Upper lobe of left lung (tissue), 6 donors: Measurements from ENCODE around the gene GATA1. TPM values are rescaled to one million over a fixed set of nuclear protein-coding genes. Genes with fewer than 3 reads are reported as not detected.
A peak's percentile ranks its signal among the peaks of the same experiment; 100 is the strongest.

Experiments used
- ATAC-seq, 2 donors: fragments of 200-7000 bp; cut with Tn5 transposase; one replicate each; pipeline ENCODE4 v1.9.1; 2022; ENCODE audit warnings: mild to moderate bottlenecking in 2 of 2, moderate library complexity in 2 of 2; ENCODE audit not compliant: low FRiP score in 2 of 2
- DNase-seq, 2 donors: peaks; one replicate each; pipeline ENCODE4 v3.0.0-alpha.2; 2019 to 2020
- H3K27ac ChIP-seq, 4 donors: fragments of 200-600 bp; sonication (generic); one replicate each; pipeline ENCODE4 v1.5.1; 2016 to 2019
- H3K27me3 ChIP-seq, 4 donors: fragments of 200-600 bp; sonication (generic); one replicate each; pipeline ENCODE4 v1.5.1; 2017 to 2019
- H3K36me3 ChIP-seq, 4 donors: fragments of 200-600 bp; sonication (generic); one replicate each; pipeline ENCODE4 v1.5.1; 2016 to 2019
- H3K4me1 ChIP-seq, 4 donors: fragments of 200-600 bp; sonication (generic); one replicate each; pipeline ENCODE4 v1.5.1; 2018 to 2019
- H3K4me3 ChIP-seq, 4 donors: fragments of 200-600 bp; sonication (generic); one replicate each; pipeline ENCODE4 v1.5.1; 2017 to 2019; ENCODE audit warnings: mild to moderate bottlenecking in 2 of 4, moderate library complexity in 1 of 4
- H3K9me3 ChIP-seq, 4 donors: fragments of 200-600 bp; sonication (generic); one replicate each; pipeline ENCODE4 v1.5.1; 2018 to 2019
- CTCF ChIP-seq, 6 experiments: fragments of 450-650 bp in 4 of 6; fragments of 200-600 bp in 2 of 6; sonication (generic) in 2 of 6; IDR thresholded peaks; one replicate each; pipeline ENCODE4 v1.5.1; 2016 to 2019; ENCODE audit warnings: antibody characterized with exemption in 6 of 6
- EP300 ChIP-seq, 4 donors: sonication (generic); formaldehyde crosslinking; IDR thresholded peaks; one replicate each; pipeline ENCODE4 v1.5.1; 2017; ENCODE audit warnings: antibody characterized with exemption in 4 of 4, control low read depth in 2 of 4
- POLR2A ChIP-seq, 4 donors: fragments of 450-650 bp; IDR thresholded peaks; one replicate each; pipeline ENCODE4 v1.5.1; 2016 to 2017; ENCODE audit warnings: antibody characterized with exemption in 4 of 4, mild to moderate bottlenecking in 2 of 4
- POLR2AphosphoS5 ChIP-seq, 2 donors: sonication (generic); formaldehyde crosslinking; IDR thresholded peaks; one replicate each; pipeline ENCODE4 v1.5.1; 2017; ENCODE audit warnings: antibody characterized with exemption in 2 of 2
- WGBS, 2 donors: methylation state at CpG; one replicate each; pipeline ENCODE4 v1.1.5; 2017 to 2018; 5-methylcytosine and 5-hydroxymethylcytosine counted together
- total RNA-seq, 6 donors: library from RNA; depleted of rRNA in 4 of 6; stranded (reverse); fragments of >200 nt in 4 of 6; gene quantifications; one replicate each; pipeline versions ENCODE4 v1.1.0 to v1.2.1, GENCODE V29; 2016 to 2021
- donor health status: DM: no; HTN: no; CAD: no; lungs with moderate emphysema.
- donor health status: DM: no; HTN: yes; CAD: no; lungs with severe emphysema.

The GATA1 gene
- total RNA-seq, 6 donors from 2014 or later: 0.49 to 3.1 (median 1.6) TPM; not detected in 1

GRCh38 chrX:48745222-48745621, 41.2 kb upstream of the GATA1 start:
- H3K4me3 ChIP-seq: no peak overlapping the region
- H3K4me1 ChIP-seq: no peaks in the 10 kb centered on the region
- H3K27me3 ChIP-seq: no peaks in the 10 kb centered on the region
- TF ChIP-seq EP300 (IDR thresholded peaks at IDR 0.05): no peak
- TF ChIP-seq POLR2AphosphoS5 (IDR thresholded peaks at IDR 0.05): no peak
- no peak overlapping the region for H3K27ac ChIP-seq
- H3K36me3 ChIP-seq: no peaks in the 10 kb centered on the region
- 86 to 91% methylated on average over 4 of the region's 4 CpGs for WGBS, 2 donors
- H3K9me3 ChIP-seq: no peaks in the 10 kb centered on the region
- DNase-seq: no peak
- no peak for ATAC-seq

GRCh38 chrX:48747415-48748016, 38.9 kb upstream of the GATA1 start:
- 67 to 73% methylated on average over 5 to 8 of the region's 8 CpGs for WGBS, 2 donors
- Histone ChIP-seq H3K4me3 (no peak overlapping the region), H3K27ac (no peak overlapping the region), H3K9me3 (no peaks in the 10 kb centered on the region), H3K27me3 (no peaks in the 10 kb centered on the region), H3K36me3 (no peaks in the 10 kb centered on the region), H3K4me1 (no peaks in the 10 kb centered on the region)
- DNase-seq: no peak
- no peak for ATAC-seq
- TF ChIP-seq EP300 (IDR thresholded peaks at IDR 0.05): no peak

GRCh38 chrX:48749182-48749581, 37.2 kb upstream of the GATA1 start:
- Histone ChIP-seq H3K27ac (no peak overlapping the region), H3K4me3 (no peak overlapping the region), H3K9me3 (no peaks in the 10 kb centered on the region), H3K27me3 (no peaks in the 10 kb centered on the region), H3K4me1 (no peaks in the 10 kb centered on the region), H3K36me3 (no peaks in the 10 kb centered on the region)
- ATAC-seq (no peak), DNase-seq (no peak)
- TF ChIP-seq EP300 (IDR thresholded peaks at IDR 0.05) (no peak), POLR2A (IDR thresholded peaks at IDR 0.05) (no peak), POLR2AphosphoS5 (IDR thresholded peaks at IDR 0.05) (no peak), CTCF (IDR thresholded peaks at IDR 0.05) (no peak)
- WGBS, 2 donors: 84 to 93% methylated on average over 2 to 5 of the region's 5 CpGs

GRCh38 chrX:48751343-48751742, 35.0 kb upstream of the GATA1 start:
- ATAC-seq (no peak), DNase-seq (no peak)
- H3K9me3 ChIP-seq: no peaks in the 10 kb centered on the region
- H3K27ac ChIP-seq: no peak overlapping the region
- no peak overlapping the region for H3K4me3 ChIP-seq
- no peaks in the 10 kb centered on the region for H3K36me3 ChIP-seq
- WGBS, 2 donors: 73 to 82% methylated on average over 3 of the region's 3 CpGs
- TF ChIP-seq POLR2AphosphoS5 (IDR thresholded peaks at IDR 0.05) (no peak), EP300 (IDR thresholded peaks at IDR 0.05) (no peak), POLR2A (IDR thresholded peaks at IDR 0.05) (no peak), CTCF (IDR thresholded peaks at IDR 0.05) (no peak)
- peaks cover 0 to 5% (median 0%) of the 10 kb centered on the region in 4 donors for H3K27me3 ChIP-seq
- H3K4me1 ChIP-seq: no peaks in the 10 kb centered on the region

- no peak overlapping the region for H3K4me3 ChIP-seq
- H3K9me3 ChIP-seq: no peaks in the 10 kb centered on the region
- ATAC-seq (no peak), DNase-seq (no peak)
- no peak overlapping the region for H3K27ac ChIP-seq
- TF ChIP-seq CTCF (IDR thresholded peaks at IDR 0.05) (no peak), POLR2AphosphoS5 (IDR thresholded peaks at IDR 0.05) (no peak), EP300 (IDR thresholded peaks at IDR 0.05) (no peak), POLR2A (IDR thresholded peaks at IDR 0.05) (no peak)
- 64% methylated on average over 7 of the region's 7 CpGs; no CpG with 5 or more reads in 1 of the 2 donors for WGBS, 2 donors
- H3K27me3 ChIP-seq: peaks cover 0 to 5% (median 0%) of the 10 kb centered on the region in 4 donors
- H3K36me3 ChIP-seq: no peaks in the 10 kb centered on the region
- H3K4me1 ChIP-seq: no peaks in the 10 kb centered on the region
Observed at GRCh38 chrX:48752498-48752897, 33.9 kb upstream of the GATA1 start.

- 77% methylated on average over 8 of the region's 8 CpGs; no CpG with 5 or more reads in 1 of the 2 donors for WGBS, 2 donors
- TF ChIP-seq POLR2A (IDR thresholded peaks at IDR 0.05): no peak
Observed at GRCh38 chrX:48753708-48754228, 32.6 kb upstream of the GATA1 start.

More at GRCh38 chrX:48753708-48754228, 32.6 kb upstream of the GATA1 start:
- no peak overlapping the region for H3K4me3 ChIP-seq
- no peaks in the 10 kb centered on the region for H3K4me1 ChIP-seq
- H3K27me3 ChIP-seq: peaks cover 0 to 5% (median 0%) of the 10 kb centered on the region in 4 donors
- H3K9me3 ChIP-seq: no peaks in the 10 kb centered on the region
- no peaks in the 10 kb centered on the region for H3K36me3 ChIP-seq
- peak in 1 of 2 donors; percentile 15 for ATAC-seq
- H3K27ac ChIP-seq: no peak overlapping the region
- no peak for DNase-seq
